CD4-positive, alpha-beta T cell treated with Interleukin-4 for 4 hours (primary cell): ENCODE data around the gene CFAP74.
"Not testable (repeated sequence)": the region's sequence is repeated elsewhere in the genome, so short reads cannot be mapped to it uniquely, and the experiment has no call there.

Experiments
- DNase-seq: peaks from one replicate; pipeline ENCODE4 v3.0.0-alpha.2; 2020

CFAP74 gene

GRCh38 chr1:1986451-1987141 lies 17.0 kb downstream of the CFAP74 start:
- DNase-seq: no peak

GRCh38 chr1:1985375-1986050 lies 18.1 kb downstream of the CFAP74 start:
- no peak for DNase-seq

- no peak for DNase-seq
Observed at GRCh38 chr1:1984560-1985070, 19.0 kb downstream of the CFAP74 start.

GRCh38 chr1:1982379-1983232 lies 21.0 kb downstream of the CFAP74 start:
- no peak for DNase-seq

GRCh38 chr1:1981631-1982327 lies 21.8 kb downstream of the CFAP74 start:
- DNase-seq: not testable (repeated sequence)

- DNase-seq: no peak
Observed at GRCh38 chr1:1981142-1981500, 22.5 kb downstream of the CFAP74 start.

GRCh38 chr1:1980467-1981141 lies 23.0 kb downstream of the CFAP74 start:
- no peak for DNase-seq

GRCh38 chr1:1979482-1980165 lies 24.0 kb downstream of the CFAP74 start:
- DNase-seq: no peak

GRCh38 chr1:1978690-1979481 lies 24.7 kb downstream of the CFAP74 start:
- DNase-seq: not testable (repeated sequence)

GRCh38 chr1:1978108-1978507 lies 25.5 kb downstream of the CFAP74 start:
- no peak for DNase-seq

GRCh38 chr1:1976031-1976430 lies 27.6 kb downstream of the CFAP74 start:
- DNase-seq: no peak

- DNase-seq: no peak
Observed at GRCh38 chr1:1975535-1975934, 28.1 kb downstream of the CFAP74 start.

GRCh38 chr1:1974834-1975233 lies 28.8 kb downstream of the CFAP74 start:
- no peak for DNase-seq

GRCh38 chr1:1973716-1974642 lies 29.6 kb downstream of the CFAP74 start:
- no peak for DNase-seq

- no peak for DNase-seq
Observed at GRCh38 chr1:1972976-1973715, 30.4 kb downstream of the CFAP74 start.

- DNase-seq: no peak
Observed at GRCh38 chr1:1971688-1972087, 31.9 kb downstream of the CFAP74 start.

- DNase-seq: no peak
Observed at GRCh38 chr1:1971017-1971416, 32.6 kb downstream of the CFAP74 start.

GRCh38 chr1:1969953-1970716 lies 33.5 kb downstream of the CFAP74 start:
- no peak for DNase-seq
